GM12878 (cell line): Measurements from ENCODE around the gene LRRK1.

Experiments
- CHD2 ChIP-seq: IDR thresholded peaks from 2 replicates; pipeline ENCODE4 v1.6.1; 2011; ENCODE audit warnings: low read depth, low read length, improper control_type of control experiment, borderline replicate concordance
- CTCF ChIP-seq, 3 experiments: IDR thresholded peaks in 2 of 3; conservative IDR thresholded peaks in 1 of 3; 2 replicates each; pipeline ENCODE4 v1.5.1; 2011; ENCODE audit warnings: low read depth in 3 of 3, low read length in 3 of 3, mild to moderate bottlenecking in 3 of 3, control low read depth in 2 of 3, moderate library complexity in 2 of 3, inconsistent platforms in 1 of 3, mixed read lengths in 1 of 3; ENCODE audit not compliant: control insufficient read depth in 2 of 3, insufficient read depth in 1 of 3; ENCODE audit errors: extremely low read depth in 1 of 3
- EZH2 ChIP-seq: IDR thresholded peaks from 2 replicates; pipeline ENCODE4 v1.6.1; 2012; ENCODE audit warnings: low read depth, mild to moderate bottlenecking, control low read depth, inconsistent platforms, low read length, borderline replicate concordance; ENCODE audit not compliant: control insufficient read depth
- GATAD2B ChIP-seq: fragments of 450-650 bp; conservative IDR thresholded peaks from 2 replicates; pipeline ENCODE4 v1.6.1; 2017; ENCODE audit warnings: low read depth, mild to moderate bottlenecking, moderate library complexity
- ZBTB40 ChIP-seq: fragments of 450-650 bp; IDR thresholded peaks from 2 replicates; pipeline ENCODE4 v1.6.1; 2016; ENCODE audit warnings: mild to moderate bottlenecking, moderate library complexity, borderline replicate concordance

- no peak for TF ChIP-seq ZBTB40
- TF ChIP-seq CTCF (IDR thresholded peaks at IDR 0.05 in 2 of 3, conservative IDR thresholded peaks at IDR 0.05 in 1 of 3; ENCODE audit: control insufficient read depth in 2 of 3, extremely low read depth in 1 of 3, insufficient read depth in 1 of 3, low read depth in 3 of 3, low read length in 3 of 3): no peak
- TF ChIP-seq CHD2: no peak
- no peak for TF ChIP-seq EZH2
- no peak for TF ChIP-seq GATAD2B
Observed at GRCh38 chr15:101025501-101025885, 106.3 kb downstream of the LRRK1 start.
